Activated T-cell treated with anti-CD3 and anti-CD28 coated beads for 1 hour (primary cell): ENCODE results near the gene TRIP4.
A peak's percentile ranks its signal among the peaks of the same experiment; 100 is the strongest.
"Not testable (repeated sequence)": the region's sequence is repeated elsewhere in the genome, so short reads cannot be mapped to it uniquely, and the experiment has no call there.

Experiments used
- DNase-seq: peaks from one replicate; pipeline ENCODE4 v3.0.0-alpha.2; 2020; ENCODE audit warnings: low read depth

The TRIP4 gene

DNA sequence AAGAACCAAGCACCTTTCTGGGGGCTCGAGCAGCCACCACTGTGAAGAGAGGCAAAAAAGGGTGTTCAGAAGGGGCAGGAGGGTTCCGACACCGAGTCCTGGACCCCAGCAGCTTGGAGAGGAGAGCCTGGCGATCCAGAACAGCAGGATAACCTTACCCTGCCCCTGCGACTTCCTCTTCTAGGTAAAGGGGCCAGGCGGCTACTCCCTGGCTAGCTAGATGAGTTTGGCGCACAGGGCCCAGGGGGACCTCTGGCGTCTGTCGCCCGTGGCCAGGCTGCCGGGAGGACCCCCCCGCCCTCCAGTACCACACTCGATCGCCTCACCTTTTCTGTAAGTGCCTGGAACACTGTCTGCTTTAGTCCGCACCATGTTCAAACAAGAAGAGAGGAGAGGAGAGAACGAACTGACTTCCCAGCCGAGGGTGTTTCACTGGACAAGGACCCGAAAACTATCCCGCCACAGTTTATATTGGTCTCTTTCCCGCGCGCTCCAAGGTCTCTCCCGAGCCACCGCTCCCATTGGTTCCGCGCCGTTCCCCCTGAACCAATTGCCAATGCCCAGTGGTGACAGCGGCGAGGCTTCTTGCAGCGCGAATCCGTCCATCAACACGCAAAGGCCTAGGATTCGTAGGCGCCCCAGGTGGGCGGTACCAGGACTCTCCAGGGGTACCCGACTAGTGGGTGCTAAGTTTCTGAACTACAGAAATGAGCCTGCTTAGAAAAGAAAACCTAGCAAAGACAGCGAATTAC is 6.5 kb upstream of the TRIP4 start, which contains the start of gene PCLAF:
TSS of gene PCLAF (minus strand) at position 442 of the 752 bp plus-strand sequence. CDS start at position 372, 70 bp downstream.
- peak; percentile 84 for DNase-seq

DNA sequence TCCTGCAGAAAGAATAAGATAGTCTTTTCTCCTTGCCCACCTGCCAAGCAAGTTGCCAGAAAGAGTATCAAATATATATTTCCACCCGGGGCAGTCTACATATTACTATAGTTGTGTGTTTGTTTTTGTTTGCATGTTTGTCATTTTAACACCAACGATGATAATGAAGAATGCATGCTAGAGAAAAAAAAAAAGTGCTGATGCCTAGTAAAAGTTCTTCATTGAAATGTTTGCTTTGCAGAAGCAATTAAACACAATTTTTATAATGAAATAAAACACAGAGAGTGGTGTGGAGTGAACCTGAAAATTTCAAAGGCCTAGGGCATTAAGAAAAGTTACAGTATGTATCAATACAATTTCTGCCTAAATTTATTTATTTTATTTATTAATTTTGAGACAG is 3.9 kb upstream of the TRIP4 start:
- no peak for DNase-seq

DNA sequence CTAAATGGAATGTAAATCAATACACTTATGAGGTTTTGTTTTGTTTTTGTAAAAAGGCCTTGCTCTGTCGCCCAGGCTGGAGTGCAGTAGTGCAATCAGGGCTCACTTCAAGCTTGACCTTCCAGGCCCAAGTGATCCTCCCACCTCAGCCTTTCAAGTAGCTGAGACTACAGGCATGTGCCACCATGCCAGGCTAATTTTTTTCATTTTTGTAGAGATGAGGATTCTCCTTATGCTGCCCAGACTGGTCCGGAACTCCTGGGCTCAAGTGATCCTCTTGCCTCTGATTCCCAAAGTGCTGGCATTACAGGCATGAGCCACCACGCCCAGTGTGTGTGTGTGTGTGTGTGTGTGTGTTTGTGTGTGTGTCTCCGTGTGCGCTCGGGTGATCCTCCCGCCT is 1.3 kb upstream of the TRIP4 start:
- no peak for DNase-seq

DNA sequence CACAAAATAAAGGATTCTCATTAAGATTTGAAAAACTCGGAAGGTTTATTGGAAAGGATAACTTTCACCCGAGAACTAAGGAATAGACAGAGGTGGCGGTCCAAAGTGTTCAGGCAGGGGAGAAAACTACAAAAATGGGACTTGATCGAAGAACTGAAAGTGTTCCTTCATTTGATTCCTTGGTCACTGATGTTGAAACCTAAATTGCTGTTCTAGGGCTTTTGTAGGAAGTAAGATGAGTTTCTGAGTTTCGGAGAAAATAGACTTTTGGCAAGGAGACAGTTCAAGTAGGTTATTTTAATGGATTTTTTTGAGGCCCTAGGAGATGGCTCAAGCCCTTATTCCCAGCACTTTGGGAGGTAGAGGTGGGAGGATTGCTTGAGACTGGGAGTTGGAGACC is 1.4 kb downstream of the TRIP4 start:
- DNase-seq = no peak

DNA sequence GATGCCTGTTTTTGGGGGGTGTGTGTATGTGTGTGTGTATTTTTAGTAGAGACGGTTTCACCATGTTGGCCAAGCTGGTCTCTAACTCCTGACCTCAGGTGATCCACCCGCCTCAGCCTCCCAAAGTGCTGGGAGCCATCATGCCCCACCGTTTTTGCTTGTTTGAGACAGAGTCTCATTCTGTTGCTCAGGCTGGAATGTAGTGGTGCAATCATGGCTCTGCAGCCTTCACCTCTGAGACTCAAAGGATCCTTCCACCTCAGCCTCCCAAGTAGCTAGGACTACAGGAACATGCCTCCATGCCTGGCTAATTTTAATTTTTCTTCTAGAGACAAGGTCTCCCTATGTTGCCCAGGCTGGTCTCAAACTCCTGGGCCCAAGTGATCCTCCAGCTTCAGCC is 4.8 kb downstream of the TRIP4 start:
- not testable (repeated sequence) for DNase-seq

DNA sequence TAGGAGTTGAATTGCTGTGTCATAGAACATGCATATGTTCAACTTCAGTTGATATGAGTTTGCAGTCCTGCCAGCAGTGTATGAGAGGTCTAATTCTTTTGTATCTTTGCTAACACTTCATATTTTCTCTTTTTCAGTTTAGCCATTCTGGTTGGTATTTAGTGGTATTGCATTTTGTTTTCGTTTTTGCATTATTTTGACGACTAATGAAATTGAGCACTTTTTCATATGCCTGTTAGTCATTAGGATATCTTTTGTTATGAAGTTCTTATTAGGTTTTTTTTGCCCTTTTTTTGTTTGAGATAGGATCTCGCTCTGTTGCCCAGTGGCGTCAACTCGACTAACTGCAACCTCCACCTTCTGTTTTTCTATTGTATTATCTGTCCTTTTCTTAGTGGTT is 9.2 kb downstream of the TRIP4 start:
- DNase-seq = no peak

DNA sequence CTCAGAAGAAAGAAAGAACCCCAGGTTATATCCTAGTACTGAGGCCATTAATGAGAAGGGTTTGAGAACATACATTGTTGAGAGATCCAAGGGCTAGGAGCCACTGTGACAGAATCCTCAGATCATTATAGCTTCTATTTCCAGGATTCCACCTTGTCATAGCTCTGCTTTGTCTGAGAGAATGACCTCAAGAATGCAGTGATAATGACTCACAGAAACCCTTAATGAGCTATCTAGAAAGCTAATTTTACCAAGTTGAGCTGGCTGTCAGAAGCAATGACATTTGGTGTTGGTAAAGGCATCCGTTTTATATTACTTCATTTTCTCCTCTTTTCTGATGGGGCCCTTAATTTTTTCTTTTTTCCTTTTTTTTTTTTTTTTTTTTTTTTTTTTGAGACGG is 10.9 kb downstream of the TRIP4 start:
- no peak for DNase-seq

DNA sequence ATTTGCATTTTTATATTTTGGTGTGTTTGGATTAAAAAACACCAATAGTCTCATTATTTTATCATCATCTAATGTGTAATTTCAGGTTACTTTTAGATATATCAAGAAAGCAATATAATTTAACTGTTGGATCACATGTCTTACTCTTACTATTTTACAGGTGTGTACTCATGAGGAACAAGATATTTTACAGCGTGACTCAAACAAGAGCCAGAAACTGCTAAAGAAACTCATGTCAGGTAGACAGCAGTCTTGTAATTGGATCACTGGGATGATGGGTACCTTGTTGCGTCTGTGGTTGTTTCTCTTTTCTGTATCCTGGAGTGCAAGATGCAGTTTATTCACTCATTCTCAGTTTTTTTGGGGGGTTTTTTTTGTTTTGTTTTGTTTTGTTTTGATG is 12.9 kb downstream of the TRIP4 start:
- no peak for DNase-seq

DNA sequence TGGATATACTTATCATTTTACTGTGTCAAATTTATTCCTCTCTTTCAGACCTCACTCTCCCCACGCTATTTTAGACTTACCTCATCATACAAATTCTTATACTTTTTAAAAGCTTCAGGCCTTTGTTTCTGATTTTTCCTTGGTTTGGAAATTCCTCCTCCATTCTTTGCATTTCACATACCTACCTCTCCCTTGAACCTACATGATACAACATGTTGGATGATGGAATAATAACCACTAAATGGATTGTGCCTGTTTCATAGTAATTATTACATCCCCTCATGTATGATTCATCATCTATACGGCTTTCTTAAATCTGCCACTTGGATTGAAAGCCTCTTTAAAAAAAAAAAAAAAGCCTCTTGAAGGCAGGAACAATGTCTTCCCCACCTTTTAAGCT is 24.6 kb downstream of the TRIP4 start:
- DNase-seq = no peak

DNA sequence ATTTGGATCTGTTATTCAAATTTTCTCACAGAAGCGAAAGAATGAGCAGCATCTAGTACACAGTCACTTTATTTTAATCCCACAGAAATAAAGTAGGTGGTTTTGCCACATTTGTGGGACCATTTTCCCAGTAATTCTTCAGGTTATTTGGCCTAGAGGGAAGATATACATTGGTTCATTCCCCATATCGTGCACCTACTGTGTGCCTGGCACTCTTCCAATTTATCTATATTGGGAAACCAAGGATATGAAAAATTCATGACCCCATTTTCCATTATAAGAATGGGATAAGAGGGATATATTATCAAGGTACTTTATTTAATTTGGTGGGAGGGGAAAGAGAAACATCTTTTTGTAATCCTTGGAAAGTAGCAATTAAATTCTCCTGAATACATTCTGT is 35.1 kb downstream of the TRIP4 start:
- no peak for DNase-seq

DNA sequence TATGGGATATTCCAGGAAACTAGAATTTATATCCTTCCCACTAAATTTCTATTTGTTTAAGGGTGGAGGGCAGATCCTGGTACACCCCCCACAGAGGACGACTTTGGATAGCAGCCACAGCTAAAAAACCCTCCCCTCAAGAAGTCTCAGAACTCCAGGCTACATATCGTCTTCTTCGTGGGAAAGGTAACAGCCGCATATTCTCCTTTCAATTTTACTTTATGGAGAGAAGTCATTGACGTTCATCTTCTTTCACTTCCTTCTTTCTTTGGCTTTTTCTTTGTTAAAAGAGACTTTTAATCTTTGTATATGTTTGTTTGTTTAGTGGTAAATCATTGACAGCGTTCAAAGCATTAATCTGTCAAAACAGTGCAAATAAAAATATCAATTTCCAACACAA is 36.3 kb downstream of the TRIP4 start:
- no peak for DNase-seq

DNA sequence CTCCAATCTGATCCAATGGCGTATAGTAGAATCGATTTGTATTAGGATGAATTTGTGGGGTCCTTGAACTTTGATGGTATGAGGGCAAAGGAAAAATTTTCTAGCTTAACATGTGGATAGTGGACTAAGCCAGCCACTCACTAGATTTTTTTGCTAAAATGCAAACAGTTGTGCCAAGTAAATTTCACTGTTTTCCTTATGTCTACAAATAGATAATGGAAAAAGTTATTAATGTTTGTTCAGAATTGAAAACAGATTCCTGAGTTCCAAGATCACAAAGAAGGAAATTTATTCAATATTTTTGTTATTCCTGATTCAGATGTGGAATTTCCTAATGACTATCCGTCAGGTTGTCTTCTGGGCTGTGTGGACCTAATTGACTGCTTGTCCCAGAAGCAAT is 37.6 kb downstream of the TRIP4 start:
- DNase-seq = no peak

DNA sequence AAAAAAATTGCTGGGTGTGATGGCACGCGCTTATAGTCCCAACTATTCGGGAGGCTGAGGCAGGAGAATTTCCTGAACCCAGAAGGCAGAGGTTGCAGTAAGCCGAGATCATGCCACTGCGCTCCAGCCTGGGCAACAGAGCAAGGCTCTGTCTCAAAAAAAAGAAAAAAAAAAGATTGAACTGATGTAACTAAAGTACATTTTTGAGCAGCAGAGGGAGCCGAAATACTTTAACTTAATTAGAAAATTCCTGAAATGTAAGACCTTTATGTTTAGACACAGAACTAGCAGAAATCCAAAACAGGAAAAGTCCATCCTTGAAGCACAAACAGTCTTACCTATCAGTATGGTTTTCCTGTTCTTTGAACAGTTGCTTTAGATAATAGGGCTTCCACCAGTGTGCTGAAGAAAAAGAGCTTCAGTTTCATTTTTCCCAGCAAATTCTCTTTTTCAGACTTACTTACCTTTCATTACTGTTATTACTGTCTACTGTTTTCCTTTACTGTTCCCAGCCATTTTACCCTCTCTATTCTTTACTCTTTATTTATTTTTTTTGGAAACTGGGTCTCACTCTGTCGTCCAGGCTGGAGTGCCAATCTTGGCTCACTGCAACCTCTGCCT is 39.3 kb downstream of the TRIP4 start:
- DNase-seq = no peak

DNA sequence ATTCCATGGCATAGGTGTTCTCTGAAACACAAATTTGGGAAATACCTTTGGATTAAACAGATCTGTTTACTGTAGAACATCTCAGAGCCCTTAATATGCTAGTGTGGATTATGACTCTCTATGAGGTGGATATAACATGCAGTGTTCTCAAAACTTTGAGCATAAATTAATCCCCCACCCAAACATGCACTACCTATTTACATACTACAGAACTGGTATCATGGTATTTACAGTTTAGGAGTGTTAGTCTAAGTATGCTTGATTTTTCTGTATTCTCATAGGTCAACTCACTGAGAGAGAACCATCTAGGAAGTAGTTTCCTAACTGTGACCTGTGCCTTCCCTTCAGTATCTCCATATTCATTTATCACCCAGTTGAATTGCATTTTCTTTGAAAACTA is 41.8 kb downstream of the TRIP4 start:
- DNase-seq = no peak

DNA sequence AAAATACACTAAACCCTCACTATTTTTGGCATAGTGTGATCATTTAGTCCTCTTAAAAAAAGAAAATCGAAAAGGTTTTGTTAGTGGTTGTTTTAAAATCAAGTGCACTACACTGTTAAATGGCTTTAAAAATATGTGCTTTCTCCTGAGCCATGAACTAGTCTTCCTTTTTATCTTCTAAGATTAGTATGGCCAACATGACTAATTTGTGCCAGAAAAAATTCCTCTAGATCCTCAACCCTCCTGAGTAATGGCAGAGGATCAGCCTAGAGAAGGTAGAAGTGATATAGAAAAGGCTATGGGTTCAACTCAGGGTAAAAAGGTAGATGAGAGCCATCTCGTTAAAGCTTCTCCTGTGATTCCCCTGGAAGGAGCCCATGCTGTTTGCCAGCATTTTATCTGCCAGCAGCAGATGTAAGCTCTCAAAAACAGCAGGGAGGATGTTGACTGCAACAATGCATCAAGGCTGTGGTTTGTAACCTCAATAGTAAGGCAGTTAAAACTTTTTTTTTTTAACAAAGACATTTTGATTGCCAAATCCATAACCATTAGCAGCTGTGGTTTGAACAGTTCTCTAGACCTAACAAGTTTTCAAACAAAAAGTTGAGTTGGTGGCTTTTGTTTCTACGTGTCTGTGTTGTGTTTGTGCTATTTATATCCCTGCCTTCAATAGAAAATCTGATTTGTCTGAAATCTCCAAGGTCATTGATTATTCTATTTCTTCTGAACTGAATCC is 42.5 kb downstream of the TRIP4 start:
- DNase-seq = peak; percentile 5

DNA sequence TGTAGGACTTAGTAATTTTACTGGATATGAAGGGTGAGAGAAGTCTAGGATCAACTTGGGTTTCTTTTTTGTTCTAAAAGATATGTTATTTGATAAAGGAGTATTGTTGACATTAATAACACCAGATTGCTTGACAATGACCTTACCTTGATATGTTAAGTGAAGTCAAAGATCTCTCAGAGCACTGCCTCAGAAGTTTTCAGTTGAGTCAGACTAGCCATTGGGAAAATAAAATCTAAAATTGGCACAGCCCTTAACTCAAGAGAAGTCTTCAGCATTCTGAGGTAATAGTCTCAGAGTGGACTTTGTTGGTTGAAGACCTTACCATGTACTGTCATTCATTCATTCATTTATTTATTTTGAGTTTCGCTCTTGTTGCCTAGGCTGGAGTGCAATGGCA is 50.3 kb downstream of the TRIP4 start:
- DNase-seq = no peak

DNA sequence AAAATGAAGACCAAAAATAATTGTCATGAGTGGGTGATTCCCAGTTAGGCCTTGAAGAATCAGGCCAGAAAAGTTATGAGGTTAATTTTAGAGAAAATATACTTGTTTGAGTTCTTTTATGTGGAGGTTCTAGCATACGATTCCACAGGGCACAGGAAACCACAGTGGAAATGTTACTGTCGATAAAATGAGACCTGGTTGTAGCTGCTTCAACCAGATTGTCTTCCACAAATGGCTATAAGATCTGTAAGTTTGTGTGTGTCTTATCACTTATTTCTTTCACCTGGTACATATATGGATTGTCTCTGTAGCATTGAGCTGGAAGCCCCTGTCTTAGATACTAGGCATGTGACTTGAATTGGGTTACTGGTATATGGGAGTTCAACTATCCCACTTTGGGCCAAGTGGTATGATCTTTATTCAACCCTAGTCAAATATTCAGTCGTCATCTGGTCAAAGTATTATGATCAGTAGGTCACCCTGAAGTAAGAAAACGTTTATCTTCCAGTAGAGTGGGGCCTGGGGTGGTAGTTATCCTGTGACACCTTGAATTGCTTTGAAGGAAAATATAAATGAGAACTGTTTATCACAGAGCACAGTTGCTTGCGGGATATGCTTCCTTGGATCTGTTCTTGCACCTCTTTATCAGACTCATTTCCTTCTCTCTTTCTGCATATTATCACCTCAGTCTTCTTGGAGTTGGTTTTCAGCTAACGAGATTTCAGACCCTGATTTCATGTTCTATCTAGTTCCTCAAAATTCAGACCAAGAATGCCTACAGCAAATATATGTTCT is 51.2 kb downstream of the TRIP4 start:
- DNase-seq = no peak

DNA sequence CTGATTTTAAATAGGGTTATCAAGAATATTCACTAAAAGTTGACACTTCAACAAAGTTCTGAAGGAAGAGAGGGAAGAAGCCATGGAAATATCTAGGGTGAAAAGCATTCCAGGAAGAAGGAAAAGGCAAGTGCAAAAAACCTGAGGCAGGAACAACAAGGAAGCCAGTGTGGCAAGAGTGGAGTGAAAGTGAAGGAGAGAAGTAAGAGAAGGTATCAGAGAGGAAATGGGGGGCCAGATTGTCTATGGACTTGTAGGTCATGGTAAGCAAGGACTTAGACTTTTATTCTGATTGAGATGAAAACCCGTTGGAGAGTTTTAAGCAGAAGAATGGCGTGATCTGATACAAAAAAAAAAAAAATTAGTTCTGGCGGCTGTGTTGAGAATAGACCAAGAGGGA is 54.2 kb downstream of the TRIP4 start:
- no peak for DNase-seq

DNA sequence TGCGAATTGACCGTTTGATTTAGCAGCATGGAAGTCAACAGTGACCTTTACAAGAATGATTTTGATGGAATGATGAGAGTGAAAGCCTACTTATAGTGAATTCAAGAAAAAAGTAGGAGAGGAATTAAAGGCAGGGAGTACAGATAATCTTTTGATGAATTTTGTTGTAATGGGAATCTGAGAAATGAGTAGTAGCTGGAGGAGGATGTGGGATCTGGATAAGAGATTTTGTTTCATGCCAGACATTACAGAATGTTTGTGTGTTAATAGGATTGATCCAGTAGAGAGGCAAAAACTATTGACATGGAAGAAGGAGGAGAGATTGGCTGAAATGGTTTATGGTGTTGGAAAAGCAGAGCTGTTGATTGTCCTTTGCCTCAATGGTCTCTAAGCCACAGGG is 55.4 kb downstream of the TRIP4 start:
- DNase-seq = no peak

DNA sequence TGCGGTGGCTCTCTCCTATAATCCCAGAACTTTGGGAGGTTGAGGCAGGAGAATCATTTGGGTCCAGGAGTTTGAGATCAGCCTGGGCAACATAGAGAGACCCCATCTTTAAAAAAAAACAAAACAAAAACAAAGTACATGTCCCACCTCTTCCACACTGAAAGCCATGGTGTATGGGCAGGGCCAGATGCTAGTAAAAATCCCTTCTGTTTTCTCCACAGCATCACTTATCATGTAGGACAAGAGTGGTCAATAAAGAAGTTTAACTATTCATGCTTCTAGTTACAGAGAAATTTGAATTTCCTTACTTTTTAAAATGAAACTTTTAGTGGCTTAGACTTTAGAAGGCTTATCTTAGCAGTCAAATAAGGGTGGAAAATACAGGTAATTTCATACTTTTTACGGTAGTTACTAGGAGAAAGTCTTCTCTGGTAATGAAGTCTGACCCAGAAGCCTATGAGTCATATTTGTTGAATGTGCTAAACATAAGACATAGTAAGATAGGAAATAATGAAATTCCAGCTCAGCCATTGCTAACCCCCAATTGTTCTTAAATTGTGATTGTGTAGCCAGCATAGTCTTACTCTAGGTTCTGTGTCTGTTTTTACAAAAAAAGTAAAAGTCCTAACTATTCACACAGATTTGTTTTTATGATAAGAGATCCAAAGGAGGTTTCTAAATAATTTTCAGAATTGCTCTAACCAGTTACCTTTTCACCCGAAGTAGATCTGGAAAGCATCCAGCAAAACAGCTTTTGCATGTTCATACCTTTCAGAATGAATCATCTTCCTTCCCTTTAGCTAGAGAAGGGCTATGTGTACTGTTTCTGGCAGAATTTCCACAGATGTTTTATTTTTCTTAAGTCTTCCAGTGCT is 56.3 kb downstream of the TRIP4 start:
- DNase-seq = no peak

DNA sequence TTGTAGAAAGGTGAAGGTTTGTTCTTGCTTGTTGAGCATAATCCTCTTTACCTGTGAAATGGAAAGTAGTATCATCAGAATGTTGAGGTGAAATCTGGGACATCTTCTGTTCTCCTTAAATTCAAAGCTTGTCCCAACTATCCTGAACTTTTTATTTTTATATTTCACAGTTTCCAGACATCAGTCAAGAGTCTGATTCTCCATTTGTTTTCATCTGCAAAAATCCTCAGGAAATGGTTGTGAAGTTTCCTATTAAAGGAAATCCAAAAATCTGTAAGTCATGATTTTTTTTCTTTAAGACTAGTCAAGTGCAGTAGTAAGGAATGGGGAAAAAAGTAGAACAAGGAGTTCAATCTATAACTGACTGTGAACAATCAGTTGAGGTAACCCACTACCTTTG is 57.2 kb downstream of the TRIP4 start:
- DNase-seq = no peak
